GM19463 (cell line): ENCODE measurements around the gene PTGES3L.
"Not testable (repeated sequence)": the region's sequence is repeated elsewhere in the genome, so short reads cannot be mapped to it uniquely, and the experiment has no call there.

Experiments
- ATAC-seq: cut with Tn5 transposase; IDR thresholded peaks from one replicate; pipeline ENCODE4 v1.9.1; 2021; ENCODE audit warnings: mild to moderate bottlenecking, moderate library complexity; ENCODE audit not compliant: unreplicated experiment

Gene PTGES3L

GRCh38 chr17:42922294-42922693, 57.6 kb downstream of the PTGES3L start:
- no peak for ATAC-seq

- no peak for ATAC-seq
Observed at GRCh38 chr17:42920922-42921321, 59.0 kb downstream of the PTGES3L start.

- no peak for ATAC-seq
Observed at GRCh38 chr17:42920106-42920900, 59.6 kb downstream of the PTGES3L start.

- not testable (repeated sequence) for ATAC-seq
Observed at GRCh38 chr17:42919522-42920077, 60.3 kb downstream of the PTGES3L start.

GRCh38 chr17:42918902-42919521, 60.9 kb downstream of the PTGES3L start:
- no peak for ATAC-seq
